ENCODE measurements around the gene C1orf232. TPM values are rescaled to one million over a fixed set of nuclear protein-coding genes. Genes with fewer than 3 reads are reported as not detected.

Gene C1orf232
- total RNA-seq, 2 donors from 2014 or later = not detected

DNA sequence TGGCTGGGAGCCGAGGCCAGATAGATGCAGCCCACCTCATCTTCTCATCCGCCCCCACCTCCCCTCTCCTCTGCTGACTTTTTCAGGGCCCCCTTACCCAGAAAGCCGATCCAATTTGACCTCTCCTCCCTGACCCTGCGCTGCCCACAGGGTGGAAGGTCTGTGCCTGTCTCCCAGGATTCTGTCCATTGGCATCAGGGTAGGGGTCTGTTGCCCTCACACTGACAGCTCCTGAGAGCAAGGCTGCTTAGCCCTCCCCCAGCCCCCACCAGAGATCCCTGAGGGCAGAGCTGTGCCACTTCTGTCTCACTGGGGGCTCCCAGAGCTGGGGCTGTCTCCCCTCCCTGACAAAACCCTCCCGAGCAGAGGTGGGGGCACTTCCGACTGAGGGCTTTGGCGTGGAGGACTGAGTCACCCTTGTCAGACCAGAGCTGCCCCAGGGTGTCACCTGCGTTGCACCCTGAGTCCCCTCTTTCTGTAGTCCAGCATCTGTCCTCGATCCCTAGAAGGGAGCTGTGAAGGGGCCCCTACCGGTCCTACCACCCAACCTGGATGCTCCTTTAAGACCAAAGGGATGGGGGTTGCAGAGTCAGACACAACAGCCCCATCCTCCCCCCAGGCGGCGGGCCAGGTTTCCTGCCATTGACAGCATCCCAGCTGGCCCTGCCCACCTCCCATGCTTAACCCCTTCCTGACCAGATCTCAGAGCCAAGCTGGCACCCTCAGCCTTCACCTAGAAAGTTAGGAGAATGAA, 12.3 kb downstream of the C1orf232 start:
- no peaks in the 10 kb centered on the region for H3K27me3 ChIP-seq
- no peak overlapping the region for H3K4me3 ChIP-seq
- intact Hi-C loops (cut with DNase I) = no loop called here
- H3K4me1 ChIP-seq = peaks cover 4% of the 10 kb centered on the region
- no peak overlapping the region for H3K9ac ChIP-seq (ENCODE audit: low read depth in 2 of 2, low read length in 2 of 2)
- no peak for DNase-seq
- H3K27ac ChIP-seq = no peak overlapping the region
- H3K36me3 ChIP-seq = no peaks in the 10 kb centered on the region
- TF ChIP-seq CTCF (IDR thresholded peaks at IDR 0.05) = no peak
- H3K9me3 ChIP-seq = no peaks in the 10 kb centered on the region

- no peak for TF ChIP-seq CTCF (IDR thresholded peaks at IDR 0.05)
- Histone ChIP-seq H3K9me3 (no peaks in the 10 kb centered on the region), H3K4me3 (no peak overlapping the region), H3K36me3 (no peaks in the 10 kb centered on the region), H3K27ac (no peak overlapping the region), H3K4me1 (no peaks in the 10 kb centered on the region), H3K9ac (ENCODE audit: low read depth in 2 of 2, low read length in 2 of 2) (no peak overlapping the region), H3K27me3 (no peaks in the 10 kb centered on the region)
- DNase-seq = no peak
- intact Hi-C loops (cut with DNase I) = no loop called here
Measured at GRCh38 chr1:26155370-26156284, 13.1 kb downstream of the C1orf232 start.

DNA sequence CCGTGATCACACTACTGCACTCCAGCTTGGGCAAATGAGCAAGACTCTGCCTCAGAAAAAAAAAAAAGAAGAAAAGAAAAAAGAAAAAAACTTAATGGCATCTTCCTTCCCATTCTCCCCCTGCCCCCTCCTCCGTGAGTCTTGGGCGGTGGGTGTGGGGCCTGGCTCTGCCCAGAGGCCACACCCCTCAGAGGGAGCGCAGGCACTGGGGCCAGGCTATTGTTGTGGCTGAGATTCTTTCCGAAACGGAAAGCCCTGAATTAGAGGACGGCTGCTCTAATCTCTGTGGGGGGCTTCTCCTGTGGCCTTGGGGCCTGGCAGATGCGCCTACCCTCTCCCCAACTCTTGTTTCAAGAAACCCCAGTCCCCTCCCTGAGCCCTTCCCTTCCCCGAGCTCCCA, 14.0 kb downstream of the C1orf232 start:
- no peak overlapping the region for H3K4me3 ChIP-seq
- no peaks in the 10 kb centered on the region for H3K36me3 ChIP-seq
- DNase-seq = no peak
- H3K9ac ChIP-seq (ENCODE audit: low read depth in 2 of 2, low read length in 2 of 2) = no peak overlapping the region
- no peak overlapping the region for H3K27ac ChIP-seq
- no peaks in the 10 kb centered on the region for H3K9me3 ChIP-seq
- TF ChIP-seq CTCF (IDR thresholded peaks at IDR 0.05) = no peak
- no peaks in the 10 kb centered on the region for H3K27me3 ChIP-seq
- intact Hi-C loops (cut with DNase I) = no loop called here
- no peaks in the 10 kb centered on the region for H3K4me1 ChIP-seq

- H3K27me3 ChIP-seq = no peaks in the 10 kb centered on the region
- TF ChIP-seq CTCF (IDR thresholded peaks at IDR 0.05) = no peak
- no peak overlapping the region for H3K9ac ChIP-seq (ENCODE audit: low read depth in 2 of 2, low read length in 2 of 2)
- H3K4me3 ChIP-seq = no peak overlapping the region
- intact Hi-C loops (cut with DNase I) = no loop called here
- no peaks in the 10 kb centered on the region for H3K36me3 ChIP-seq
- H3K27ac ChIP-seq = no peak overlapping the region
- DNase-seq = no peak
- H3K4me1 ChIP-seq = no peaks in the 10 kb centered on the region
- H3K9me3 ChIP-seq = no peaks in the 10 kb centered on the region
Measured at GRCh38 chr1:26153966-26154532, 14.7 kb downstream of the C1orf232 start.

DNA sequence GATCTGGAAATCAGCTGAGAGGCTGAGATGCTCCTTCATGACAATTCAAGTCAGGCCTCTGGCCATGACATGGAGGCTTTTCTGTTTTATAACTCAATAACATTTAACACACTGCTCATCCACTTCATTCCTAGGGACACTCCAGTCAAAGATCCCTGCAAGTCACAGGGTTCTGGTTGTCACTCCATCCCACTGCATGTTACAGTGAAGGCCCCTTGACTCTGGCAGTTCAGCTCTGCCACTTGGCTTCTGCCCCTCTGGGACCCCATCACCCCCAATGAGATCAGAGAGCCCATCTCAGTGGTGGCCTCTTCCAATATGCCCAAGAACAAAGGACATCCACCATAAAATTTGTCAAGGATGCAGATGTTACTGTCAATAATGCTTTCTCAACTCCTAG, 19.9 kb downstream of the C1orf232 start:
- no peak for DNase-seq
- intact Hi-C loops (cut with DNase I) = loop anchor here (5.0 kb wide), 1 partner anchor 112 kb away; no protein-coding TSS in a partner anchor
- Histone ChIP-seq H3K27me3 (no peaks in the 10 kb centered on the region), H3K4me3 (no peak overlapping the region), H3K9ac (ENCODE audit: low read depth in 2 of 2, low read length in 2 of 2) (no peak overlapping the region), H3K4me1 (no peaks in the 10 kb centered on the region), H3K36me3 (no peaks in the 10 kb centered on the region), H3K9me3 (no peaks in the 10 kb centered on the region), H3K27ac (no peak overlapping the region)
- no peak for TF ChIP-seq CTCF (IDR thresholded peaks at IDR 0.05)
